NOMO-1 treated with dmso at 0.1 percent for 144 hours (cell line): ENCODE measurements around the gene CRELD1.
"Not testable (repeated sequence)": the region's sequence is repeated elsewhere in the genome, so short reads cannot be mapped to it uniquely, and the experiment has no call there.

Source experiments
- DNase-seq: peaks from one replicate; lab custom pipeline; 2025; ENCODE audit not compliant: unreplicated experiment; lab: John Stamatoyannopoulos, UW

Gene CRELD1

GRCh38 chr3:9933561-9934234, at the start of gene CRELD1:
TSS of gene CRELD1 (plus strand) at chr3:9933834. CDS start at chr3:9934439, 605 bp downstream.
- peak; percentile 96 for DNase-seq

DNA sequence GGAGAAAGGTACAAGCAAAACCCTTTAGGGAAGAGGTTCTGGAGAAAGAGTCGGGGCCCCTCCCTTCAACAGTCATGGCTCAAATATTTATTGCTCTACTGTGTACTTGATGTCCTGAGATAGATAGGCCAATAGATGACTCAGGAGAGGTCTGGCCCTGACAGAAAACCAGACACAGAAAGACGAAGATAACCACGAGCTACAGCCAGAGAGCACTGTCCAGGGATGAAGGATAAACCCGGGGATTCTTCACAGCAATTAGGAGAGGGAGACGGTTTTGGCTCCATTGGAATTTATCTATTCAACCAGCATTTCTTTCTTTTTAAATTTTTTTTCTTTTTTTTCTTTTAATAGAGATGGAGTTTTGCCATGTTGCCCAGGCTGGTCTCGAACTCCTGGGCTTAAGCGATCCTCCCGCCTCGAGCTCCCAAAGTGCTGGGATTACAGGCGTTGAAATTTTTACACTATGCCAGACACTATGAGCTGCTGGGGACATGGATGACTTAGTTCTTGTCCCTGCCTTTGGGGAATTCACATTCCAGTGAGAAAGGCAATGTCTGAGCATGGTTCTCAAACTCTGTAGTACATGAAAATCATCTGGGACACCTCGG, 49.0 kb upstream of the CRELD1 start:
- DNase-seq = no peak

- no peak for DNase-seq
Measured at GRCh38 chr3:9886328-9886727, 47.3 kb upstream of the CRELD1 start.

DNA sequence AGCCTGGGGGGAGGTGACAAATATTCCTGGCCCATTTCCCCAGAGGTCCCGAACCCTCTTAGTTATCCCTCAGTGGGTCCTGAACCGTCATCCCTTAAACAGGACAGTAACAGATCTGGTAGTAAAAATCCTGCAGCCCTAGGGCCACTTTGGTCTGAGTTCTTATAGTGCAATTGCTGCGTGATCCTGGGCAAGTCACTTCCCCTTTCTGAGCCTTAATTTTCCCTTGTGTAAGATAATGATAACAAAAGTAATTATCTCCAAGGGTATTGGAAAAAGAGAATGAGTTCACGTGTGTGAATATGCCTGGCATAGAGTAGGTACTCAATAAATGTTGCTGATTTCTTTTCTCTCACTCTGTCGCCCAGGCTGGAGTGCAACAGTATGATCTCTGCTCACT, 46.2 kb upstream of the CRELD1 start:
- DNase-seq = no peak

DNA sequence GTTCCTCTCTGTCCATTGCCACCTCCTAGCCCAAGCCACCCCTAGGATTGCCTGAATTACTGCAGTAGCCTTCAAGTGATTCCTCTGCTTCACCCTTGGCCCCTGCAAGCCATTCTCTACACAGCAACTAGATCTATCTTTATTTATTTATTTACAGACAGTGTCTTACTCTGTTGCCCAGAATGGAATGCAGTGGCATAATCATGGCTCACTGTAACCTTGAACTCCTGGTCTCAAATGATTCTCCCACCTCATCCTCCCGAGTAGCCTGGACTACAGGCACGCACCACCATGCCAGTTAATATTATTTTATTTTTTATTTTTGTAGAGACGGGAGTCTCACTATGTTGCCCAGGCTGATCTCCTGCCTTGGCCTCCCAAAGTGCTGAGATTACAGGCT, 45.1 kb upstream of the CRELD1 start:
- no peak for DNase-seq

DNA sequence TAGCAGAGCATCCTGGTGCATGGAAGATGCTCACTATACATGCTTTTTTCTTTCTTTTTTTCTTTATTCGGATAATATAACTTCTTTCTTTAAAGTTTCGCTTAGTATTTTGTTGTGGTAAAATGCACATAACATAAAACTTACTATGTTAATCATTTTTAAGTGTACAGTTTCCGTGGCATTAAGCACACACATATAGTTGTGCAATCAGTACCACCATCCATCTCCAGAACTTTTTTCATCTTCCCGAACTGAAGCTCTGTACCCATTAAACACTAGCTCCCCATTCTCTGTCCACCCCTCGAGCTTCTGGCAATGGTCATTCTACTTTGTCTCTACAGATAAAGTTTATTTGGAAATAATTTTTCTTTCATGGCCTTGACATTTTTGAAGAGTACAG, 44.2 kb upstream of the CRELD1 start:
- DNase-seq = no peak

DNA sequence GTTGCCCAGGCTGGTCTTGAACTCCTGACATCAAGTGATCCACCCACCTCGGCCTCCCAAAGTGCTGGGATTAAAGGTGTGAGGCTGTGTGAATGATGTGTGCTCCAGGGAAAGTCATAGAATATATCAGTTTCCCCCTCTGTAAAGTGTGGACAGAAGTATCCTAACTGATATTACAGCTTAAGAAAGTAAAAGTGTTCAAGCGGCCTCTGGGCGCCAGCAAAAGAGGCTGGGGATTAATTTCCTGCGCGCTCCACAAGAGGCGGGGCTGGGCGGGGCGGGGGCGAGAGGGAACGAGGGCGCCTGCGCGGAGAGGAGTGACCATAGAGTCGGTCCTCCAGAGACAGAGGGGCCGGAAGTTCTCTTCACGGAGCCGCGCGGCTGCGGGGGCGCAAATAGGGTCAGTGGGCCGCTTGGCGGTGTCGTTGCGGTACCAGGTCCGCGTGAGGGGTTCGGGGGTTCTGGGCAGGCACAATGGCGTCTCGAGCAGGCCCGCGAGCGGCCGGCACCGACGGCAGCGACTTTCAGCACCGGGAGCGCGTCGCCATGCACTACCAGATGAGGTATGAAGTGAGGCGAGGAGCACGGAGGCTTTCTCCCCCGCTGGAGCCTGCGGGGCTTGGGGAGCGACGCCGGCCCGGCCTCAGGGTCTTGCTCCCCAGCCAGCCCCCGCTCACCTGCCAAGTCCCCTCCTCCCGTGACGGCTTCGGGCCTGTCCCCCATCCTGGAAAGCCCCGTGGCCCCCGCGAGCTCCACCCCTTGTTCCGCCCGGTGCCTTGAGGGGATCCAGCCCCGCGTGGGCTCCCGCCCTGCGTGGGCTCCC, 43.2 kb upstream of the CRELD1 start, which contains the start of gene JAGN1:
Gene JAGN1 (plus strand): TSS at position 362 of the 823 bp plus-strand sequence. CDS start 113 bp downstream, at position 475.
- DNase-seq = peak; percentile 75

DNA sequence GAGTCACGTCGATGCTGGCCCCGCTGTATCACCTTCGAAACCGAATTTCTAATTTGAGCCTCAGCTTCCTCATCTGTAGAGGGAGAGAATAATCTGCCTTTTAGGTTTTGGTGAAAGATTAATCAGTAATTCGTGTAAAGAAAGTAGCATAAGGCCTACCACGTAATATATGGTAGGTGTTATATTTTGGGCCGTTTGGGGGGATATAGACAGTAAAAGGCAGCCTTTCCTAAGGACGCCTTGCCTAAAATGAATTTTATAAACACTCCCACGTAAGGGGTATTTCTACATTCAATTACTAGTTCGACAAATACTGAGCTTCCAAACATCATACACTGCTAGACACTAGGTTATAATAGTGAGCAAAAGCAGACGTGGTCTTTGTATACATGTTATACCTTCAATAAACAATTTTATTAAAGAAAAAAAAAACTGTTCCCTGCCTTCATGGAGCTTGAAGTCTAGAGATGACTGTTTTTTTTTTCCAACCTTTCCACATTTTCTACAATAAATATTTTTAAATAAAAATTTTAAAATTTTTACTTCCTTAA, 42.5 kb upstream of the CRELD1 start:
- no peak for DNase-seq

- no peak for DNase-seq
Measured at GRCh38 chr3:9893739-9894138, 39.9 kb upstream of the CRELD1 start.

DNA sequence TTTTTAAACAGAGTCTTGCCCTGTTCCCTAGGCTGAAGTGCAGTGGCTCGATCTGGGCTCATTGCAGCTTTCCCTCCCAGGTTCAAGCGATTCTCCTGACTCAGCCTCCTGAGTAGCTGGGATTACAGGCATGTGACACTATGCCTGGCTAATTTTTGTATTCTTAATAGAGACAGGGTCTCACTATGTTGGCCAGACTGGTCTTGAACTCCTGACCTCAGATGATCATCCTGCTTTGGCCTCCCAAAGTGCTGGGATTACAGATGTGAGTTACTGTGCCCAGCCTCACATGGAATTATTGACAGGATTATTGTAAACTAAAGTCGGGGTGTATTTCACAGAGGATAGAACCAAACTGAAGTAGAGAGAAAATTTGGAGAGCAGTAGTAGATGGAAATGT, 37.9 kb upstream of the CRELD1 start:
- DNase-seq = not testable (repeated sequence)

- DNase-seq = not testable (repeated sequence)
Measured at GRCh38 chr3:9896755-9897407, 36.8 kb upstream of the CRELD1 start.

GRCh38 chr3:9897408-9898372, 35.9 kb upstream of the CRELD1 start:
- no peak for DNase-seq

- no peak for DNase-seq
Measured at GRCh38 chr3:9898467-9899241, 35.0 kb upstream of the CRELD1 start.

DNA sequence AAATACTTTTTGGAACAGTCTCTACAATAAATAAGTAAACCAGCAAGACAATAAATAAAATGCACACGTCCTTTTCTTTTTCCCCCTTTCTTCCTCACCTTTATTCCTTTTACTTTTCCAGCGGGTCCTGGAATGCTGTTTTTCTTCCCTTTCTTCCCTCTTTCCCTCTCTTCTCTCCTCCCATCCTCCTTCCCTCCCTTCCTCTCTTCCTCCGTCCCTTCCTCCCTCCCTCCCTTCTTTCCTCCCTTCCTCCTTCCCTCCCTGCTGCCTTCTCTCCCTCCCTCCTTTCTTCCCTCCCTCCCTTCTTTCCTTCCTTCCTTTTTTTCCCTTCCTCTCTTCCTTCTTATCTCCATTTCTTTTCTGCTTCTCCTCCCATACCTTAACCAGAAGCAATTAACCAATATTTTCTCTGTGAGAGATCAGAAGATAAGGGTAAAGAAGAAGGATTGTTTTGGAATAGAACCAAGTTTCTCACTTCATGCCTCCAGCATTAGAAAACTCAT, 34.3 kb upstream of the CRELD1 start:
- DNase-seq = no peak

DNA sequence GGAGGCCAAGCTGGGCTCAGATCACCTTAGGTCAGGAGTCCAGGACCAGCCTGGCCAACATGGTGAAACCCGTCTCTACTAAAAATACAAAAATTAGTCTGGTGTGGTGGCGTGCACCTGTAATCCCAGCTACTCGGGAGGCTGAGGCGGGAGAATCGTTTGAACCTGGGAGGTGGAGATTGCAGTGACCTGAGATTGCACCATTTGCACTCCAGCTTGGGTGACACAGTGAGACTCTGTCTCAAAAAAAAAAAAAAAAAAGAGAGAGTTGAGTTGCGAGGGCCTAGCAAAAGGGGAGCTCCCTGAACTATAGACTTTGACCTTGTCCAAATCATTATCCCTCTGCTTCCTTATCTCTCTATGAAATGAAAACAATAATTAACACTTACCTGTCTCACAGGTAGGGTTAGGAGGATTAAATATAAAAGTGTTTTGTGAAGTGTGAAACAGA, 32.6 kb upstream of the CRELD1 start:
- not testable (repeated sequence) for DNase-seq

DNA sequence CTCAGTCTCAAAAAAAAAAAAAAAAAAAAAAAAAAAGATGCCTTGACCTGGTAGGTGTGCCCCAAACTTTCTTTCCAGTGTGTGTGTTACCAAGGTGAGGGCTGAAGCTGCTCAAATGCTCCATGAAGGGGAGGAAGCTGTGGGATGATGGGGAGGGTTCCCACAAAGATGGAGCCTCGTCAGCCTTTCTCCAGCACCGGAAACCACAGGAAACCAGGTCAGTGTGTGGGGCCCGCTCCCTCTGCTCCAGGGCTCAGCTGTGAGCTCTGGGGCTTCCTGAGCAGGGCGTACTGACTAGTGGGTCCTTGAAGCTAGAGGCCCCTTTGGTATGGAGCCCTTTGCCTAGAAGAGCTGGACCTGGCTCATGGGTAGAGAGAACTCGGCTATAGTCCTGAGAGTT, 31.7 kb upstream of the CRELD1 start:
- no peak for DNase-seq

GRCh38 chr3:9902372-9903237, 31.0 kb upstream of the CRELD1 start, which contains the start of gene IL17RE:
TSS of gene IL17RE (plus strand) at chr3:9902848. CDS start at chr3:9902933, 85 bp downstream.
- DNase-seq = no peak

DNA sequence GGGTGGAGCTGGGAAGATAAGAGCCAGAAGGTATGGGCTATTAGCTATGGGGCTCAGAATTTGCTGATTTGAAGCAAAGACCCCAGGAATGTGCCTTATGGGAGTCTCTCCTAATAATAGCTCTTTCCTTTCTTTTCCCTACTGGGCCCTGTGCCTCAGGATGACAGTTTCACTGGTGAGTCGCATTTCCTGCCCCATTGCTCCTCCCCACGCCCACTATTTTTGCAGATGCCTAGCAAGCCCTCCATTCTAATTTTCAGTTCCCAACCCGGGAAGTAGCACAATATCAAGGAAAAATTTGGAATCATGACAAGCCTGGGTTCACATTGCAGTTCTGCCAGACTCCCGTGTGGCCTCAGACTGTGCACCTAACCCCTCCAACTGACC, 30.4 kb upstream of the CRELD1 start:
- no peak for DNase-seq
